Glutamatergic neuron (in vitro differentiated cells): ENCODE data around the gene RUNX3. TPM values are rescaled to one million over a fixed set of nuclear protein-coding genes. Genes with fewer than 3 reads are reported as not detected.

Experiments used
- DNase-seq: peaks from one replicate; pipeline ENCODE4 v3.0.0; 2022
- H3K27ac Mint-ChIP-seq: one replicate; pipeline ENCODE4 v1.8.0; 2020; ENCODE audit warnings: mild to moderate bottlenecking, mixed read lengths, inconsistent platforms; ENCODE audit not compliant: unreplicated experiment
- H3K27me3 Mint-ChIP-seq: one replicate; pipeline ENCODE4 v1.8.0; 2020; ENCODE audit warnings: mild to moderate bottlenecking, moderate library complexity, mixed read lengths, inconsistent platforms; ENCODE audit not compliant: unreplicated experiment
- H3K36me3 Mint-ChIP-seq: one replicate; pipeline ENCODE4 v1.8.0; 2020; ENCODE audit warnings: mild to moderate bottlenecking, mixed read lengths, inconsistent platforms; ENCODE audit not compliant: unreplicated experiment
- H3K4me1 Mint-ChIP-seq: one replicate; pipeline ENCODE4 v1.8.0; 2020; ENCODE audit warnings: mild to moderate bottlenecking, low read depth, mixed read lengths, inconsistent platforms; ENCODE audit not compliant: unreplicated experiment
- H3K4me3 Mint-ChIP-seq: one replicate; pipeline ENCODE4 v1.8.0; 2020; ENCODE audit warnings: mild to moderate bottlenecking, mixed read lengths, inconsistent platforms; ENCODE audit not compliant: unreplicated experiment
- H3K9me3 Mint-ChIP-seq: one replicate; pipeline ENCODE4 v1.8.0; 2020; ENCODE audit warnings: mild to moderate bottlenecking, moderate library complexity, mixed read lengths, inconsistent platforms; ENCODE audit not compliant: unreplicated experiment
- CTCF ChIP-seq: fragments of 200-600 bp; sonication (generic); IDR thresholded peaks from one replicate; pipeline ENCODE4 v1.5.0; 2021; ENCODE audit not compliant: partially characterized antibody, unreplicated experiment
- total RNA-seq: library from RNA; stranded (reverse); fragmentation: NEBNext Ultra II Directional; extraction: Animal tissue kit (Norgen Biotek cat#: 25700); gene quantifications from one replicate; pipeline ENCODE4 v1.2.1, GENCODE V29; 2021; ENCODE audit not compliant: unreplicated experiment

The RUNX3 gene
- total RNA-seq, 1 donor from 2014 or later, result 0.15 TPM

DNA sequence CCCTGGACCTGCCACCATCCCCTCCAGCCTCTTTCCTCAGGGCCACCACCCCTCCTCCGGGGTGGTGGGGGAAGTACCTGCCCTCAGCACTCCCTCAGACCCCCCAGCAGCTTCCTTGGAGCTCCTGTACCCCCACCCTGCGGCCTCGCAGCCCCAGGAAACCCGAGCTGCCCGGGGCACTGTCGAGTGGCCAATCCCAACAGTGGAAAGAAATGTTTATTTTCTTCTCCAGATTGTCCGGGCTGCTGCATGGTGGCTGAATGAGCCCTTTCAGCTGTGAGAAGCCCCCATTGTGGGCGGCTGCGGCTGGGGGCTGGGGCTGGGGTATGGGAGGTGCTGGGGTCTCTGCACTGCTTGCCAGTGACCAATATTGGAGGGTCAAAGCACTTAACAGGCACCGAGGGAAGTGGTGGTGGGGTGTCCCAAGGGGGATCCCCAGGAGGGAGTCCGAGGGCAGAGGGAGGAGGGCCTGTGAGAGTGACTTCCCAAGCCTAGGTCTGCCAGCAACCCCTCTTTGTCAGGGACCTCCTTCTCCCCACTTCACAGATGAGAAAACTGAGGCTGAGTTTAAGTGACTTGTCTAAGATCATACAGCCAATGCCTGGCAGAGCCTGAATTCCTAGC is 25.2 kb downstream of the RUNX3 start:
- DNase-seq, result no peak
- Mint-ChIP-seq H3K27ac (no peak overlapping the region), H3K27me3 (no peaks in the 10 kb centered on the region)

DNA sequence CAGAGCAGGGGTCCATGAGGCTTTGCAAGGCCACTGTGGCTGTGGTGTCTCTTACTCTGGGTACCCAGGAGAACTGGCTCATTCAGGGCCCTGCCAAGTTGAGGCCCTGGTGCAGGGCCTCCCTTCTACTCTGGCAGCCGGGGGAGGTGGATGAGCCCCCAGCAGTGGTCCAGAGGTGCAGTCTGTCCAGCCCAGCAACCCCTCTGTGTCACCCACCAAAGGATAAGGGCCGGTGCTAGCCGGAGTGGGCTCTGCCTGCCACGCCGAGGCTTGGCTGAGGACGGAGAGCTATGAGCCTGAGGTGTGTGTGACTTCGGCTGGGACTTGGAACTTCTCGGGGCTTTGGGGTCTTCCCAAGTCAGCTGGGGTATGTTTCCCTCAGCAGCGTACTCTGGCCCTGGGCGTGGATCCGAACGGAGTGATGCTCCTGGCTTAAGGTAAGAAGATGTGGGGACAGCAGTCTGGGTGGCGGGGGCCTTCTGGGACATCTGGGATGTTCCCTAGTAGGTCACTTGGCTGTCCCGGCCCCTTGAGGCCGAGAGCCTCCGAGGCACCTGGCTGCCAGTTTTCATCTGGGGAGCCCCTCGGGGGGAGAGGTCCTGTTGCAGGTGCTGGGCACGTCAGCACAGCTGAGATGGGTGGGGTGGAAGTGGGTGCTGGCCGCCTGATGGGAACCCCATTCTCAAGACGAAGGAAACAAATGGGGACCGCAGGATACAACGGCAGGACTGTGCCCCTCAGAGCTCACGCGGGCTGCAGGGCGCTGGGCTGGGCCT is 25.9 kb downstream of the RUNX3 start:
- Mint-ChIP-seq H3K4me1 (peaks cover 21% of the 10 kb centered on the region), H3K27me3 (peaks cover 4% of the 10 kb centered on the region), H3K36me3 (peaks cover 10% of the 10 kb centered on the region), H3K9me3 (peaks cover 6% of the 10 kb centered on the region), H3K27ac (no peak overlapping the region), H3K4me3 (no peak overlapping the region)
- no peak for TF ChIP-seq CTCF
- no peak for DNase-seq

More for the DNA sequence above, 25.2 kb downstream of the RUNX3 start:
- peaks cover 5% of the 10 kb centered on the region for H3K9me3 Mint-ChIP-seq
- no peak for TF ChIP-seq CTCF
- H3K4me3 Mint-ChIP-seq, result no peak overlapping the region
- H3K36me3 Mint-ChIP-seq, result peaks cover 10% of the 10 kb centered on the region
- peaks cover 16% of the 10 kb centered on the region for H3K4me1 Mint-ChIP-seq

DNA sequence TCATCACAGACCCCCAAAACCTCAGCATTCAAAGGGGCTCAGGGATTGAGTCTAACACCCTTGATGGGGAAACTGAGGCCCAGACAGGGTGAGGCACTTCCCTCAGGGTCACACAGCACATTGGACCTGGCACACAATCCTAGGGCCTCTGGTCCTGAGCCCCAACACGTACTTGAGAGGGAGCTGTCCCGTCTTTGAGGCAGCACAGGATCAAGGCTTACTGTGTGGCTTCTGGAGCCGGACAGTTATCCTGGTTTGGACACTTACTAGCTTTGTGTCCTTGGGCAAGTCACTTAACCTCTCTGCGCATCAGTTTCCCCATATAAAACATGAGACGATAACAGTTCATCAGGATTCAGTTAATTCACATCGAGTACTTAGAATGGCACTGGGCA is 26.5 kb downstream of the RUNX3 start:
- Mint-ChIP-seq H3K27ac (no peak overlapping the region), H3K4me3 (no peak overlapping the region), H3K9me3 (peaks cover 9% of the 10 kb centered on the region), H3K36me3 (peaks cover 10% of the 10 kb centered on the region), H3K27me3 (peaks cover 4% of the 10 kb centered on the region), H3K4me1 (peaks cover 21% of the 10 kb centered on the region)
- no peak for DNase-seq
- no peak for TF ChIP-seq CTCF

- DNase-seq, result no peak
Measured at GRCh38 chr1:24903011-24903461, 27.0 kb downstream of the RUNX3 start.

More at GRCh38 chr1:24903011-24903461, 27.0 kb downstream of the RUNX3 start:
- H3K4me1 Mint-ChIP-seq, result peaks cover 21% of the 10 kb centered on the region
- H3K27ac Mint-ChIP-seq, result no peak overlapping the region
- no peak overlapping the region for H3K4me3 Mint-ChIP-seq
- peaks cover 8% of the 10 kb centered on the region for H3K9me3 Mint-ChIP-seq
- peaks cover 4% of the 10 kb centered on the region for H3K27me3 Mint-ChIP-seq
- H3K36me3 Mint-ChIP-seq, result peaks cover 8% of the 10 kb centered on the region
- no peak for TF ChIP-seq CTCF
